Neural cell (in vitro differentiated cells): ENCODE data around the gene CXCL9. TPM values are rescaled to one million over a fixed set of nuclear protein-coding genes. Genes with fewer than 3 reads are reported as not detected.

Source experiments
- H2AFZ ChIP-seq: fragments of 200-600, 300-800 bp; sonication (generic), shearing (Covaris generic); 2 replicates; pipeline ENCODE4 v1.6.0; 2014; ENCODE audit warnings: low read depth, mild to moderate bottlenecking, antibody characterized with exemption, low read length, moderate library complexity
- H3F3A ChIP-seq: fragments of 200-600 bp; shearing (Covaris generic); 2 replicates; pipeline ENCODE4 v1.6.1; 2016; ENCODE audit warnings: mild to moderate bottlenecking, moderate library complexity, mixed read lengths, antibody characterized with exemption, low read length; ENCODE audit not compliant: insufficient read depth, poor library complexity, severe bottlenecking
- H3K27ac ChIP-seq: fragments of 200-600, 300-800 bp; sonication (generic), shearing (Covaris generic); 2 replicates; pipeline ENCODE4 v1.5.1; 2014; ENCODE audit warnings: mild to moderate bottlenecking, low read length, moderate library complexity
- H3K27me3 ChIP-seq: fragments of 300-800, 200-600 bp; sonication (generic), shearing (Covaris generic); 2 replicates; pipeline ENCODE4 v1.6.0; 2014; ENCODE audit warnings: mild to moderate bottlenecking, low read depth, low read length, moderate library complexity; ENCODE audit not compliant: insufficient read depth
- H3K36me3 ChIP-seq: fragments of 300-800, 200-600 bp; sonication (generic), shearing (Covaris generic); 2 replicates; pipeline ENCODE4 v1.5.1; 2014; ENCODE audit warnings: mild to moderate bottlenecking, antibody characterized with exemption, low read length, moderate library complexity; ENCODE audit not compliant: insufficient read depth
- H3K4me2 ChIP-seq: fragments of 300-800, 200-600 bp; sonication (generic), shearing (Covaris generic); 2 replicates; pipeline ENCODE4 v1.6.0; 2014; ENCODE audit warnings: mild to moderate bottlenecking, low read length
- H3K4me3 ChIP-seq: fragments of 300-800, 200-600 bp; sonication (generic), shearing (Covaris generic); 2 replicates; pipeline ENCODE4 v1.5.1; 2014; ENCODE audit warnings: mild to moderate bottlenecking, low read length, moderate library complexity
- H3K79me2 ChIP-seq: fragments of 200-600 bp; shearing (Covaris generic); replicated peaks from 2 replicates; pipeline ENCODE4 v1.6.0; 2014; ENCODE audit warnings: mild to moderate bottlenecking, low read length, moderate library complexity; ENCODE audit not compliant: insufficient read depth
- H3K9ac ChIP-seq: fragments of 300-800, 200-600 bp; sonication (generic), shearing (Covaris generic); 2 replicates; pipeline ENCODE4 v1.6.1; 2016; ENCODE audit warnings: mild to moderate bottlenecking, low read length, mixed read lengths
- H3K9me2 ChIP-seq: fragments of 200-600 bp; shearing (Covaris generic); 2 replicates; pipeline ENCODE4 v1.6.1; 2016; ENCODE audit warnings: mild to moderate bottlenecking, low read length, mixed read lengths; ENCODE audit not compliant: insufficient read depth
- H3K9me3 ChIP-seq: fragments of 200-600, 300-800 bp; sonication (generic), shearing (Covaris generic); 2 replicates; pipeline ENCODE4 v1.6.1; 2016; ENCODE audit warnings: mild to moderate bottlenecking, mixed run types, low read length, moderate library complexity, mixed read lengths
- H4K20me1 ChIP-seq: fragments of 200-600 bp; shearing (Covaris generic); 2 replicates; pipeline ENCODE4 v1.6.1; 2016; ENCODE audit warnings: mild to moderate bottlenecking, mixed run types; ENCODE audit not compliant: insufficient read depth
- EZH2 ChIP-seq: fragments of 200-600, 300-800 bp; shearing (Covaris generic), sonication (generic); IDR thresholded peaks from 2 replicates; pipeline ENCODE4 v1.6.1; 2014; ENCODE audit warnings: antibody characterized with exemption, low read length, borderline replicate concordance, mild to moderate bottlenecking; ENCODE audit not compliant: insufficient read depth, poor library complexity, severe bottlenecking
- MXI1 ChIP-seq: fragments of 450-650 bp; conservative IDR thresholded peaks from 2 replicates; pipeline ENCODE4 v1.6.1; 2014; ENCODE audit warnings: antibody characterized with exemption, mild to moderate bottlenecking; ENCODE audit not compliant: poor library complexity, severe bottlenecking
- POLR2AphosphoS5 ChIP-seq: IDR thresholded peaks from 2 replicates; pipeline ENCODE4 v1.6.1; 2012
- RAD21 ChIP-seq: fragments of 450-650 bp; conservative IDR thresholded peaks from 2 replicates; pipeline ENCODE4 v1.6.1; 2014; ENCODE audit warnings: antibody characterized with exemption, mild to moderate bottlenecking, moderate library complexity
- SMC3 ChIP-seq: fragments of 450-650 bp; conservative IDR thresholded peaks from 2 replicates; pipeline ENCODE4 v1.6.1; 2014; ENCODE audit warnings: antibody characterized with exemption, mild to moderate bottlenecking, moderate library complexity; ENCODE audit not compliant: poor library complexity
- TAF1 ChIP-seq: IDR thresholded peaks from 2 replicates; pipeline ENCODE4 v1.6.1; 2012; ENCODE audit warnings: low read depth
- polyA plus RNA-seq: library from polyadenylated mRNA; depleted of rRNA; stranded (reverse); fragments of >200 nt; gene quantifications from 2 replicates; pipeline ENCODE4 v1.2.3, GENCODE V29; 2014
- TF ChIP-seq, protein P1 (sequence below): IDR thresholded peaks from 2 replicates; pipeline ENCODE4 v1.6.1; 2012; ENCODE audit warnings: borderline replicate concordance
- TF ChIP-seq, protein P2 (sequence below): fragments of 450-650 bp; IDR thresholded peaks from 2 replicates; pipeline ENCODE4 v1.5.1; 2014; ENCODE audit warnings: antibody characterized with exemption, mild to moderate bottlenecking, moderate library complexity; ENCODE audit not compliant: poor library complexity, severe bottlenecking

CXCL9 gene
- polyA plus RNA-seq, 1 donor from 2014 or later: not detected

DNA sequence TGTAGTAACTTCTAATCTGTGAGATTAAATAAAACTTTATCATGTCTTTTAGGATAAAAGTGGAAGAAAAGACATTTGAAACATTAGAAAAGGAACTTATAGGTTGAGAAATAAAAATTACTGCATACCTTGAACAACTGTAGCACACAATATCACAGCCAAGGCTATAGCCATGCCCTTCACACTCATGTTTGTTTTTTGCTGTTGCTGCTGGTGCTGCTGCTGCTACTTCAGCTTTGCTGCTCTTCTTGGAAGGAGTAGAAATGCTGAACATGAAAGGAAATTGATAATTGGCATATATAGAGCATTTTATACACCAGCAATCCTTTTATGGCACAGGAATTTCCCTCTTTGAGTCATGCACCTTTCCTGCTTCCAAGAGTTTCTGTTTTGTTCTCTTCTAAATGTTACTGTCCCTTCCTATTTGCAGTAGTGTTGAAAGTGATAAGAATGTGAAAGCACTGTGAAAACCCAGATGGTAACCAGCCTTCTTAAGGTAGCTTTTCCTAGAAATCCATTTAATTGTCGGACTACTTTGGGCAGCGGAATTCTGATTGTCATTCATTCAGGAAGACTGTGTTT lies 28.6 kb upstream of the CXCL9 start, which contains the start of gene CXCL11:
TSS of gene CXCL11 (minus strand) at position 272 of the 582 bp plus-strand sequence. CDS start at position 189, 83 bp downstream.
- Histone ChIP-seq H3K9me2 (no peaks in the 10 kb centered on the region), H3K4me3 (no peak within 1 kb of the TSS), H3K27ac (no peak within 1 kb of the TSS), H2AFZ (no peak within 1 kb of the TSS), H4K20me1 (no peaks in the 10 kb centered on the region), H3K36me3 (no peaks in the 10 kb centered on the region), H3K79me2 (no peaks in the 10 kb centered on the region), H3F3A (no peaks in the 10 kb centered on the region), H3K4me2 (no peak within 1 kb of the TSS), H3K9ac (no peak within 1 kb of the TSS), H3K9me3 (no peaks in the 10 kb centered on the region), H3K27me3 (no peaks in the 10 kb centered on the region)
- TF ChIP-seq TAF1 (no peak), RAD21 (no peak), MXI1 (no peak), SMC3 (no peak), EZH2 (no peak)
- TF ChIP-seq, protein P1, sequence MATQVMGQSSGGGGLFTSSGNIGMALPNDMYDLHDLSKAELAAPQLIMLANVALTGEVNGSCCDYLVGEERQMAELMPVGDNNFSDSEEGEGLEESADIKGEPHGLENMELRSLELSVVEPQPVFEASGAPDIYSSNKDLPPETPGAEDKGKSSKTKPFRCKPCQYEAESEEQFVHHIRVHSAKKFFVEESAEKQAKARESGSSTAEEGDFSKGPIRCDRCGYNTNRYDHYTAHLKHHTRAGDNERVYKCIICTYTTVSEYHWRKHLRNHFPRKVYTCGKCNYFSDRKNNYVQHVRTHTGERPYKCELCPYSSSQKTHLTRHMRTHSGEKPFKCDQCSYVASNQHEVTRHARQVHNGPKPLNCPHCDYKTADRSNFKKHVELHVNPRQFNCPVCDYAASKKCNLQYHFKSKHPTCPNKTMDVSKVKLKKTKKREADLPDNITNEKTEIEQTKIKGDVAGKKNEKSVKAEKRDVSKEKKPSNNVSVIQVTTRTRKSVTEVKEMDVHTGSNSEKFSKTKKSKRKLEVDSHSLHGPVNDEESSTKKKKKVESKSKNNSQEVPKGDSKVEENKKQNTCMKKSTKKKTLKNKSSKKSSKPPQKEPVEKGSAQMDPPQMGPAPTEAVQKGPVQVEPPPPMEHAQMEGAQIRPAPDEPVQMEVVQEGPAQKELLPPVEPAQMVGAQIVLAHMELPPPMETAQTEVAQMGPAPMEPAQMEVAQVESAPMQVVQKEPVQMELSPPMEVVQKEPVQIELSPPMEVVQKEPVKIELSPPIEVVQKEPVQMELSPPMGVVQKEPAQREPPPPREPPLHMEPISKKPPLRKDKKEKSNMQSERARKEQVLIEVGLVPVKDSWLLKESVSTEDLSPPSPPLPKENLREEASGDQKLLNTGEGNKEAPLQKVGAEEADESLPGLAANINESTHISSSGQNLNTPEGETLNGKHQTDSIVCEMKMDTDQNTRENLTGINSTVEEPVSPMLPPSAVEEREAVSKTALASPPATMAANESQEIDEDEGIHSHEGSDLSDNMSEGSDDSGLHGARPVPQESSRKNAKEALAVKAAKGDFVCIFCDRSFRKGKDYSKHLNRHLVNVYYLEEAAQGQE: no peak

DNA sequence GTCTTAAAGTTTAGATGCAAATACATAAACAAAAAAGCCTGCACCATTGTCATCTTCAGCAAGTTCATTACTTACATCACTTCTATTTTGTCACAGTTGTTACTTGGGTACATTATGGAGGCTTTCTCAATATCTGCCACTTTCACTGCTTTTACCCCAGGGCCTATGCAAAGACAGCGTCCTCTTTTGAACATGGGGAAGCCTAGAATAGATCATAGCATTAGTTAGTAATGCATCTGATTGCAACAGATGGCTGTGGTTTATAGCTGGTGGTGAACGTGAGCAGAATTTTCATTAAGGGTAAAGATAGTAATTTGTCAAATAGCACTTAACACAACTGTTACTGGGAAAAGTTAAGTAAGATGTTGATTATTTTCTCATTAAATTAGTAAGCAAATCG lies 27.8 kb upstream of the CXCL9 start:
- Histone ChIP-seq H3K27ac (no peak overlapping the region), H4K20me1 (no peaks in the 10 kb centered on the region), H3K9me3 (no peaks in the 10 kb centered on the region), H3K27me3 (no peaks in the 10 kb centered on the region), H3K4me3 (no peak overlapping the region), H2AFZ (no peak overlapping the region), H3K9ac (no peak overlapping the region), H3K79me2 (no peaks in the 10 kb centered on the region), H3K9me2 (no peaks in the 10 kb centered on the region), H3K36me3 (no peaks in the 10 kb centered on the region), H3F3A (no peaks in the 10 kb centered on the region), H3K4me2 (no peak overlapping the region)
- TF ChIP-seq RAD21: no peak
- no peak for TF ChIP-seq MXI1
- no peak for TF ChIP-seq SMC3

DNA sequence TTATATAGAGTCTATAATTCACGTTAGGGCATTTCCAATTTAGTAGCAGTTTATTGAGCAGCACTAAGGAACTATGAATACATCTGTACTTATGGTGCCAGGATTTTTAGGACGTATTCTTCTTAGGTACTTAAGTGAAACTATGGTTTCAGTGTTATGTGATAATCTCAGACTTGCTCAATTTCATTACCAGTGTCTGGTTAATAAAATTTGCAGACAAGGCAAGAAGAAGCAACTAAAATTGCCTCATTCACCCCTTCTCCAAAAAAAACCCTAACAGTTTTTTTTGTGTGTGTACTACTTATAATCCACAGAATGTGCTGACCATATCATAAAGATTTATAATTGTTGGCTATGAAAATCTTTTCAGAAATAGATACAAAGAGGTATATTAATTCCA lies 22.0 kb upstream of the CXCL9 start:
- TF ChIP-seq, protein P2, sequence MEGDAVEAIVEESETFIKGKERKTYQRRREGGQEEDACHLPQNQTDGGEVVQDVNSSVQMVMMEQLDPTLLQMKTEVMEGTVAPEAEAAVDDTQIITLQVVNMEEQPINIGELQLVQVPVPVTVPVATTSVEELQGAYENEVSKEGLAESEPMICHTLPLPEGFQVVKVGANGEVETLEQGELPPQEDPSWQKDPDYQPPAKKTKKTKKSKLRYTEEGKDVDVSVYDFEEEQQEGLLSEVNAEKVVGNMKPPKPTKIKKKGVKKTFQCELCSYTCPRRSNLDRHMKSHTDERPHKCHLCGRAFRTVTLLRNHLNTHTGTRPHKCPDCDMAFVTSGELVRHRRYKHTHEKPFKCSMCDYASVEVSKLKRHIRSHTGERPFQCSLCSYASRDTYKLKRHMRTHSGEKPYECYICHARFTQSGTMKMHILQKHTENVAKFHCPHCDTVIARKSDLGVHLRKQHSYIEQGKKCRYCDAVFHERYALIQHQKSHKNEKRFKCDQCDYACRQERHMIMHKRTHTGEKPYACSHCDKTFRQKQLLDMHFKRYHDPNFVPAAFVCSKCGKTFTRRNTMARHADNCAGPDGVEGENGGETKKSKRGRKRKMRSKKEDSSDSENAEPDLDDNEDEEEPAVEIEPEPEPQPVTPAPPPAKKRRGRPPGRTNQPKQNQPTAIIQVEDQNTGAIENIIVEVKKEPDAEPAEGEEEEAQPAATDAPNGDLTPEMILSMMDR: no peak
- TF ChIP-seq SMC3 (no peak), POLR2AphosphoS5 (no peak), MXI1 (no peak), RAD21 (no peak), TAF1 (no peak)
- TF ChIP-seq, protein P1: no peak
- no peaks in the 10 kb centered on the region for H3F3A ChIP-seq
- H2AFZ ChIP-seq: no peak overlapping the region

More for the DNA sequence above, 22.0 kb upstream of the CXCL9 start:
- no peaks in the 10 kb centered on the region for H4K20me1 ChIP-seq
- no peaks in the 10 kb centered on the region for H3K9me2 ChIP-seq
- H3K36me3 ChIP-seq: no peaks in the 10 kb centered on the region
- H3K27me3 ChIP-seq: no peaks in the 10 kb centered on the region
- H3K4me3 ChIP-seq: no peak overlapping the region
- H3K9ac ChIP-seq: no peak overlapping the region
- H3K9me3 ChIP-seq: no peaks in the 10 kb centered on the region
- no peaks in the 10 kb centered on the region for H3K79me2 ChIP-seq
- H3K4me2 ChIP-seq: no peak overlapping the region
- H3K27ac ChIP-seq: no peak overlapping the region
